Measurements from ENCODE around the gene RALGPS2.

Gene RALGPS2

GRCh38 chr1:178918308-178918707, 193.3 kb downstream of the RALGPS2 start:
- H3K9ac ChIP-seq (ENCODE audit: low read length), result no peak overlapping the region
- no peaks in the 10 kb centered on the region for H3K36me3 ChIP-seq (ENCODE audit: control insufficient read depth, insufficient read depth, low read length)
- H3K4me3 ChIP-seq (ENCODE audit: low read length), result no peak overlapping the region
- no peaks in the 10 kb centered on the region for H3K27me3 ChIP-seq (ENCODE audit: control insufficient read depth, insufficient read depth, low read length)
- peaks cover 14% of the 10 kb centered on the region for H3K4me1 ChIP-seq (ENCODE audit: control insufficient read depth, insufficient read depth, low read length)
- no peak overlapping the region for H3K27ac ChIP-seq (ENCODE audit: low read depth, low read length)

GRCh38 chr1:178918955-178919354, 193.9 kb downstream of the RALGPS2 start:
- H3K36me3 ChIP-seq (ENCODE audit: control insufficient read depth, insufficient read depth, low read length), result no peaks in the 10 kb centered on the region
- H3K9ac ChIP-seq (ENCODE audit: low read length), result no peak overlapping the region
- no peak overlapping the region for H3K4me3 ChIP-seq (ENCODE audit: low read length)
- no peaks in the 10 kb centered on the region for H3K27me3 ChIP-seq (ENCODE audit: control insufficient read depth, insufficient read depth, low read length)
- H3K27ac ChIP-seq (ENCODE audit: low read depth, low read length), result no peak overlapping the region
- peaks cover 14% of the 10 kb centered on the region for H3K4me1 ChIP-seq (ENCODE audit: control insufficient read depth, insufficient read depth, low read length)

DNA sequence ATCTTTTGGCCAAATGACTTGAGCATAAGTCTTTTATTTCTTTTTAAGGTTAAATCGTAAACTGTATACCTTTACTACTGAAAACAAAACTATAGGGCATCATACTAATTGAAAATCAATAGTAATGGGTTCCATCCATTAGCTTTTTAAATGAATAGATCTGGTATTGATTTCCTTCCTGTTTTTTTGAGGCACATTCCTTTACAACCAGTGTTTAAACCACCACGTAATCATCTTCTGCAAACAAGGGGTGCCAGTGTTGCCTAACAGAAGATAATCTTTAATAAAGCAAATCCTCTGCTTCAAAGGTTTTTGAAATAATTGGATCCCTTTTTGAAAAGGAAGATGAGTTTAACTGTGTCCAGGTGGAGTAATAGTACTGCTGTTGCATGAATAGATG, 194.5 kb downstream of the RALGPS2 start:
- peak overlapping the region; percentile 12 for H3K27ac ChIP-seq (ENCODE audit: low read depth, low read length)
- H3K4me3 ChIP-seq (ENCODE audit: low read length), result no peak overlapping the region
- H3K9ac ChIP-seq (ENCODE audit: low read length), result no peak overlapping the region
- H3K36me3 ChIP-seq (ENCODE audit: control insufficient read depth, insufficient read depth, low read length), result no peaks in the 10 kb centered on the region
- H3K4me1 ChIP-seq (ENCODE audit: control insufficient read depth, insufficient read depth, low read length), result peaks cover 14% of the 10 kb centered on the region
- H3K27me3 ChIP-seq (ENCODE audit: control insufficient read depth, insufficient read depth, low read length), result no peaks in the 10 kb centered on the region

GRCh38 chr1:178921499-178921898, 196.5 kb downstream of the RALGPS2 start:
- Histone ChIP-seq H3K27ac (ENCODE audit: low read depth, low read length) (no peak overlapping the region), H3K27me3 (ENCODE audit: control insufficient read depth, insufficient read depth, low read length) (no peaks in the 10 kb centered on the region), H3K9ac (ENCODE audit: low read length) (no peak overlapping the region), H3K4me1 (ENCODE audit: control insufficient read depth, insufficient read depth, low read length) (peaks cover 14% of the 10 kb centered on the region), H3K4me3 (ENCODE audit: low read length) (no peak overlapping the region), H3K36me3 (ENCODE audit: control insufficient read depth, insufficient read depth, low read length) (no peaks in the 10 kb centered on the region)

DNA sequence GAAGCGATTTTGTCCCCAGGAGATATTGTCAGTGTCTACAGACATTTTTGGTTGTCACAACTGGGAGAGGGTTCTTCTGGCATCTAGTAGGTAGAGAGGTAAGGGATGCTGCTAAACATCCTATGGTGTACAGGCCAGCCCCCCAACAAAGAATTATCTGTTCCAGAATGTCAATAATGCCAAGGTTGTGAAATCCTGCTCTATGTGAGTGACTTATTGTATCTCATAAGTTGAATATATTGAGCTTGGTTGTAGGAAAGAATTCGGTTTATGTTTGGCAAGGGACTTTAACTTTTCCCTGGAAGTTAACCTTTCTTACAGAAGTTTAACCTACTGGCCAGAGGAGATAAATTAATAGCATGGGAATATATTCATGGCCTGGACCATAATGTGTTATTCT, 198.5 kb downstream of the RALGPS2 start:
- Histone ChIP-seq H3K4me3 (ENCODE audit: low read length) (no peak overlapping the region), H3K27ac (ENCODE audit: low read depth, low read length) (no peak overlapping the region), H3K4me1 (ENCODE audit: control insufficient read depth, insufficient read depth, low read length) (peaks cover 17% of the 10 kb centered on the region), H3K9ac (ENCODE audit: low read length) (no peak overlapping the region), H3K27me3 (ENCODE audit: control insufficient read depth, insufficient read depth, low read length) (no peaks in the 10 kb centered on the region), H3K36me3 (ENCODE audit: control insufficient read depth, insufficient read depth, low read length) (no peaks in the 10 kb centered on the region)

GRCh38 chr1:178926046-178926445, 201.0 kb downstream of the RALGPS2 start:
- Histone ChIP-seq H3K36me3 (ENCODE audit: control insufficient read depth, insufficient read depth, low read length) (no peaks in the 10 kb centered on the region), H3K9ac (ENCODE audit: low read length) (no peak overlapping the region), H3K27me3 (ENCODE audit: control insufficient read depth, insufficient read depth, low read length) (no peaks in the 10 kb centered on the region), H3K4me1 (ENCODE audit: control insufficient read depth, insufficient read depth, low read length) (peaks cover 18% of the 10 kb centered on the region), H3K4me3 (ENCODE audit: low read length) (no peak overlapping the region), H3K27ac (ENCODE audit: low read depth, low read length) (no peak overlapping the region)

GRCh38 chr1:178927003-178927402, 202.0 kb downstream of the RALGPS2 start:
- H3K27ac ChIP-seq (ENCODE audit: low read depth, low read length), result peak overlapping the region; percentile 34
- H3K36me3 ChIP-seq (ENCODE audit: control insufficient read depth, insufficient read depth, low read length), result no peaks in the 10 kb centered on the region
- H3K4me3 ChIP-seq (ENCODE audit: low read length), result no peak overlapping the region
- no peaks in the 10 kb centered on the region for H3K27me3 ChIP-seq (ENCODE audit: control insufficient read depth, insufficient read depth, low read length)
- peaks cover 27% of the 10 kb centered on the region for H3K4me1 ChIP-seq (ENCODE audit: control insufficient read depth, insufficient read depth, low read length)
- no peak overlapping the region for H3K9ac ChIP-seq (ENCODE audit: low read length)

DNA sequence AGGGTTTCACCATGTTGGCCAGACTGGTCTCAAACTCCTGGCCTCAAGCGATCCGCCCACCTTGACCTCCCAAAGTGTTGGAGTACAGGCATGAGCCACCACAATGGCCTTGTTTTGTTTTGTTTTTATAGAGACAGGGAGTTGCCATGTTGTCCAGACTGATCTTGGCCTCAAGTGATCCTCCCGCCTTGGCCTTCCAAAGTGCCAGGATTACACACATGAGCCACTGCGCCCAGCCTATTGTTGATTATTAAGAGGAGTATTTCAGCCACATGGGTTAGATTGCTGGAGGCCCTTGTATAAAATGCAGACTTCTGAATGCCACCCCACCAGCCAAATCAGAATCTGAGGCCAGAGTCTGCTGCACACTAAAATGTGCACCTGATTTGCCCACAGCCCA, 203.0 kb downstream of the RALGPS2 start:
- Histone ChIP-seq H3K36me3 (ENCODE audit: control insufficient read depth, insufficient read depth, low read length) (no peaks in the 10 kb centered on the region), H3K4me1 (ENCODE audit: control insufficient read depth, insufficient read depth, low read length) (peaks cover 32% of the 10 kb centered on the region), H3K9ac (ENCODE audit: low read length) (no peak overlapping the region), H3K27me3 (ENCODE audit: control insufficient read depth, insufficient read depth, low read length) (no peaks in the 10 kb centered on the region), H3K4me3 (ENCODE audit: low read length) (no peak overlapping the region), H3K27ac (ENCODE audit: low read depth, low read length) (peak overlapping the region; percentile 90)

DNA sequence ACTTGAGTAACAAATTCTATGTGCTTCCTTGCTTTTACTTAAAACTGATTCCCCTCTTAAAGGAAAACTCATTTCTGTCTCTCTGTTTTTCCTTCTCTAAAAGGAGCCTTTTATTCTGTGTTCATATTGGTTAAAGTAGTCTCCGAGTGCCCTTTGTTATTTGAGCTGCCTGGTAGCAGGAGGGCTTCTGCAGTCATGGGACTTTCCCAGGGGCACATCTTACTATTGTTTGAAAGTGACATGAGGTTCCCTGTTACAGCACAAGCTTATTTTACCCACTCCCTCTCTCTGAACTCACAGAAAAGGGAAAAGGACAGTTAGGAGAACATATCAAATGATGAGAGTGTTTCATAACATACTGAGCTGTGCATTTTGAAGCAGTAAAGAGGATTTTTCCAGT, 203.9 kb downstream of the RALGPS2 start:
- H3K27me3 ChIP-seq (ENCODE audit: control insufficient read depth, insufficient read depth, low read length), result no peaks in the 10 kb centered on the region
- H3K9ac ChIP-seq (ENCODE audit: low read length), result no peak overlapping the region
- peaks cover 42% of the 10 kb centered on the region for H3K4me1 ChIP-seq (ENCODE audit: control insufficient read depth, insufficient read depth, low read length)
- peak overlapping the region; percentile 90 for H3K27ac ChIP-seq (ENCODE audit: low read depth, low read length)
- H3K36me3 ChIP-seq (ENCODE audit: control insufficient read depth, insufficient read depth, low read length), result no peaks in the 10 kb centered on the region
- H3K4me3 ChIP-seq (ENCODE audit: low read length), result no peak overlapping the region

- H3K27me3 ChIP-seq (ENCODE audit: control insufficient read depth, insufficient read depth, low read length), result no peaks in the 10 kb centered on the region
- H3K4me1 ChIP-seq (ENCODE audit: control insufficient read depth, insufficient read depth, low read length), result peaks cover 67% of the 10 kb centered on the region
- no peaks in the 10 kb centered on the region for H3K36me3 ChIP-seq (ENCODE audit: control insufficient read depth, insufficient read depth, low read length)
- H3K9ac ChIP-seq (ENCODE audit: low read length), result no peak overlapping the region
- H3K27ac ChIP-seq (ENCODE audit: low read depth, low read length), result peak overlapping the region; percentile 90
- no peak overlapping the region for H3K4me3 ChIP-seq (ENCODE audit: low read length)
Measured at GRCh38 chr1:178931858-178932551, 207.0 kb downstream of the RALGPS2 start.

DNA sequence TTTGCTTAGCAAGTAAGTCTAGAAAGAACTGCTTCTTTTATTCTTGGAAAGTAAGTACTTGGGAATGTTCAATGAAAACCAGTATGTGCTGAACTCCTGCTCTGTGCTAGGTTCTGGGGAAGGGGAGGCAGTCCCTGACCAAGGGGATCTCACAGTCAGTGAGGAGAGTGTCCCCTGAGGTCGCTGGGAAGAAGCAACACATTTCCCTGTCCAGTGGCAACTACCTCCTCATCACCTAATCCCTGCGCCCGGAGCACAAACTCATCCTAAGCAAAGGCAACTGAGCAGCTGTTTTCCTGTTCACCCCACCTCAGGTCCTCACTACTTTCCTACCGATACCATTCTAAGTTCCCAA, 207.5 kb downstream of the RALGPS2 start:
- Histone ChIP-seq H3K4me1 (ENCODE audit: control insufficient read depth, insufficient read depth, low read length) (peaks cover 68% of the 10 kb centered on the region), H3K27ac (ENCODE audit: low read depth, low read length) (peak overlapping the region; percentile 90), H3K27me3 (ENCODE audit: control insufficient read depth, insufficient read depth, low read length) (no peaks in the 10 kb centered on the region), H3K36me3 (ENCODE audit: control insufficient read depth, insufficient read depth, low read length) (no peaks in the 10 kb centered on the region), H3K4me3 (ENCODE audit: low read length) (no peak overlapping the region), H3K9ac (ENCODE audit: low read length) (no peak overlapping the region)

DNA sequence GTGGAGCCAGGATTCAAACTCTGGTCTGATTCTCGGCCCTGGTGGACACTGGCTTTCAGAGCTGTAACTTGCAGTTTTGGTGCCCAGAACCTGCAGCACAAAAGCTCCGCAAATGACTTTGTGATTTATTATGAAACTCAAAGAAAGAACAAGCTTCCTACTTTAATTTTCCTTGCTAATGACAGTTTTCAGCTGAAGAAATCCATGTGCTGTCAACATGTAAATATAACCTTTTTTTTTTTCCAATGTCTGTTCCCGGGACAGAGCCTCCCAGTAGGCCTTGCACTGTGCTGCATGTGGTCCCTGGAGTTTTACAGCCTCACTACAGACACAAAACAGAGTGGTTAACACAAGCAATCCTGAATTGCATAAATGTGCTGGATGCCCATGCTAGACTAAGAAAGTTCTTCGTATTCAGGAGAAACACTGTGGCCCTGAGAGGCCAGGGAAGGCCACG, 208.1 kb downstream of the RALGPS2 start:
- no peak overlapping the region for H3K9ac ChIP-seq (ENCODE audit: low read length)
- H3K27me3 ChIP-seq (ENCODE audit: control insufficient read depth, insufficient read depth, low read length), result no peaks in the 10 kb centered on the region
- peaks cover 74% of the 10 kb centered on the region for H3K4me1 ChIP-seq (ENCODE audit: control insufficient read depth, insufficient read depth, low read length)
- peak overlapping the region; percentile 90 for H3K27ac ChIP-seq (ENCODE audit: low read depth, low read length)
- H3K36me3 ChIP-seq (ENCODE audit: control insufficient read depth, insufficient read depth, low read length), result no peaks in the 10 kb centered on the region
- no peak overlapping the region for H3K4me3 ChIP-seq (ENCODE audit: low read length)

DNA sequence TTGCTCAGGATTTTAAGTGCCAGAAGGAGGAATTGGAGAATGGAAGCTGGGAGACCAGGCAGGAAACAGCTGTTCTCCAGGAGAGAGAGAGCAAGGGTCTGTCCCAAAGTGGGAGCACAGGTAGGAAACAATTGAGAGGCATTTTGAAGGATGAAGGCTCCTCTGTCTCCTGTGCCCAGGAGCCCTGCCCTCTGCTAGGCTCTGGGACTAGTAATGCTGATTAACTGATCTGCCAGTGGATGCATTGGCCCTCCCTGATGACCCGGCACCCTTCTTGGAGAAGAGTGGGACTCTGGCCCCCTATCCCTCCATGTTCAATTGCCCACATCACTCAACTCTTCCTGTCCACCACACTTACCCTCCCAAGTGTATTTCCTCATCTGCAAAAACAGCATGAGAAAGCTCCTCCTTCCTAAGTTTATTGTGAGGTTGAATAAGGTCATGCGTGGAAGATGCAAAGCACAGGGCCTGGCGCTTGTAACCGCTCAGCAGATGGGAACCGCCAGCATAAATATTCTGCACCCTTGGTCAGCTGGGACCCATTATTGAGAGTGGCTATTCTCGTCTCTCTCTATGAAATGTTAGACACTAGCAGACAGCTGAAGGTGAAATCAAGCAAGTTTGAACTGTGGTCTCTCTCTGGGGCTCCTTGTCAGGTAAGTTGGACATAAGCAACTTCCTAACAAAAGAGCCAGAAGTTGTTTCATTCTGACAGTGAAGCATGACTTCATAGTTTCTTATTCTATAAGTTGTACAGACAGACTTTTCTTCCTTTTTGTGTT, 208.9 kb downstream of the RALGPS2 start:
- peak overlapping the region; percentile 90 for H3K27ac ChIP-seq (ENCODE audit: low read depth, low read length)
- peaks cover 76% of the 10 kb centered on the region for H3K4me1 ChIP-seq (ENCODE audit: control insufficient read depth, insufficient read depth, low read length)
- H3K36me3 ChIP-seq (ENCODE audit: control insufficient read depth, insufficient read depth, low read length), result no peaks in the 10 kb centered on the region
- H3K9ac ChIP-seq (ENCODE audit: low read length), result no peak overlapping the region
- H3K4me3 ChIP-seq (ENCODE audit: low read length), result peak overlapping the region; percentile 14
- H3K27me3 ChIP-seq (ENCODE audit: control insufficient read depth, insufficient read depth, low read length), result no peaks in the 10 kb centered on the region
